Measurements from ENCODE around the gene RNF213.

The RNF213 gene

GRCh38 chr17:80352216-80352895 is 91.7 kb downstream of the RNF213 start:
- no peak for DNase-seq (ENCODE audit: low read depth)

GRCh38 chr17:80352991-80353665 is 92.5 kb downstream of the RNF213 start:
- no peak for DNase-seq (ENCODE audit: low read depth)

- no peak for DNase-seq (ENCODE audit: low read depth)
Observed at GRCh38 chr17:80353718-80354275, 93.1 kb downstream of the RNF213 start.

- no peak for DNase-seq (ENCODE audit: low read depth)
Observed at GRCh38 chr17:80354336-80354735, 93.7 kb downstream of the RNF213 start.

GRCh38 chr17:80356231-80356856 is 95.7 kb downstream of the RNF213 start:
- DNase-seq (ENCODE audit: low read depth) = no peak

GRCh38 chr17:80358131-80358530 is 97.5 kb downstream of the RNF213 start:
- no peak for DNase-seq (ENCODE audit: low read depth)

- no peak for DNase-seq (ENCODE audit: low read depth)
Observed at GRCh38 chr17:80358861-80359260, 98.2 kb downstream of the RNF213 start.

GRCh38 chr17:80359422-80360110 is 98.9 kb downstream of the RNF213 start:
- no peak for DNase-seq (ENCODE audit: low read depth)

- no peak for DNase-seq (ENCODE audit: low read depth)
Observed at GRCh38 chr17:80360396-80360795, 99.7 kb downstream of the RNF213 start.

- DNase-seq (ENCODE audit: low read depth) = no peak
Observed at GRCh38 chr17:80361495-80362220, 101.0 kb downstream of the RNF213 start.

- DNase-seq (ENCODE audit: low read depth) = no peak
Observed at GRCh38 chr17:80362428-80363119, 101.9 kb downstream of the RNF213 start.

GRCh38 chr17:80363120-80363515 is 102.5 kb downstream of the RNF213 start:
- no peak for DNase-seq (ENCODE audit: low read depth)

GRCh38 chr17:80363518-80364090 is 103.0 kb downstream of the RNF213 start:
- DNase-seq (ENCODE audit: low read depth) = no peak

GRCh38 chr17:80364091-80364691 is 103.5 kb downstream of the RNF213 start:
- DNase-seq (ENCODE audit: low read depth) = no peak

- no peak for DNase-seq (ENCODE audit: low read depth)
Observed at GRCh38 chr17:80365001-80365965, 104.6 kb downstream of the RNF213 start.

- no peak for DNase-seq (ENCODE audit: low read depth)
Observed at GRCh38 chr17:80365983-80366382, 105.3 kb downstream of the RNF213 start.

GRCh38 chr17:80367503-80367902 is 106.9 kb downstream of the RNF213 start:
- no peak for DNase-seq (ENCODE audit: low read depth)

GRCh38 chr17:80371196-80371595 is 110.5 kb downstream of the RNF213 start:
- DNase-seq (ENCODE audit: low read depth) = no peak

- no peak for DNase-seq (ENCODE audit: low read depth)
Observed at GRCh38 chr17:80372456-80372855, 111.8 kb downstream of the RNF213 start.

Data from stimulated activated CD8-positive, alpha-beta memory T cell treated with anti-CD3 and anti-CD28 coated beads, Interleukin-15, amount 100 ng/mL, for 1 hour (primary cell).